Stimulated activated CD4-positive, alpha-beta T cell treated with anti-CD3 and anti-CD28 coated beads, Interleukin-12 subunit alpha, Interleukin-12 subunit beta, amount 100 ng/mL, for 24 hours (primary cell): Measurements from ENCODE around the gene IGFBP3.

ENCODE experiments used
- DNase-seq, 2 experiments: peaks; one replicate each; pipeline ENCODE4 v3.0.0-alpha.2; 2020; ENCODE audit warnings: low read depth in 2 of 2

Gene IGFBP3

DNA sequence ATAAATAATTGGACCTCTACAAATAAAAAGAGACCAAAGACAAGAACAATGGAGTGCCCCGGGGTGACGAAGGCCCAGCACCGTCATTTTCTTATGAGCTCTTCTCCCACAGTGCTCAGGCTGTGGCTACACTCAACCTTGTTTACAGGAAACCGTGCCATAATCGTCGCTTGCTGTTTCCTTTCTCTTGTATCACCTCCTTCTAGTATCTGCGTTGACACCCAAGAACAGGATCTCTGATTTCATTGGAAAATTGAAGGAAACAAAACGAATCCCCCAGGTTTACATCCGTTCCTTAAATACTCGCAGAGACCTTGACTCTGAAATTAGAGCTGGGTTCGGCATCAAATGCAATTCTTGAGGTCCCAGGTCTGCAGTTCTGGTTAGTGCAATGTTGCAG lies 1.7 kb upstream of the IGFBP3 start:
- DNase-seq = no peak

DNA sequence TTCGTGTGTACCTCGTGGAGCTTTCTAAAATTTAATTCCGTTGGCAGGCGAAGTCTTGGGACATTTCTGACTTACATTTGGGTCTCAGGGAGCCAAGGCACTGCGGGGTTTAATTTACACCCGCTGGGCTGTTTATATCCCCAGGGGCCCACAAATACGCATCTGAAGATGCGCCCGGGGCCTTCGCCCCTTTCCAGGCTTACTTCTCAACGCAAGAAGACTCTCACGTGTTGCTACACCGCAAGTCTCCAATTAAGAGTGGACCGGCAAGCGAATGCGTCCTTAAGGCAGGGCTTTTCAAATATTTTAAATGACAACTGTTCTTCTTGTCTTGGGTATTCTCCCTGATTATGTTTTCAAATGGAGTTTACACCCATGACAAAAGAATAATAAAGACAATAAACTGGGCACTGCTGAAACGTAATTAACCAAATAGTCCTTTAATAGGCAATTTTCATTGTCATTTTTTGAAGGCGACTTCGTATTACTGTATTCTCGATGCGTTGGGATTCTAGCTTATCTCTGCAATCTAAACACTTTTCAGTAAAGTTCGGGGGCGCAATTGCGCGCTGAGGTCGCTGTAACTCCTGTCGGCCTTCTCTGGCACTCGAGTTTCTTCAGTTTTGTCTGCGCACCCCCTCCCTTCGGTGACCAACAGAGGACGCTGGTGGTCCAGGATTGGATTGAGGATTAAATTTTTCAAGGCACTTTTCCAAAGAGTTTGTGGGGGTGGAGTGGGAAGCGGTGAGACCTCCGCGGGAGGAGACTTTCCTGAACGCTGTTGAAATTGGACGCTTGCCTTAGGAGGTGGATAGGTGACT lies 837 bp upstream of the IGFBP3 start:
- no peak for DNase-seq

GRCh38 chr7:45921381-45921698 lies 268 bp upstream of the IGFBP3 start:
- no peak for DNase-seq

DNA sequence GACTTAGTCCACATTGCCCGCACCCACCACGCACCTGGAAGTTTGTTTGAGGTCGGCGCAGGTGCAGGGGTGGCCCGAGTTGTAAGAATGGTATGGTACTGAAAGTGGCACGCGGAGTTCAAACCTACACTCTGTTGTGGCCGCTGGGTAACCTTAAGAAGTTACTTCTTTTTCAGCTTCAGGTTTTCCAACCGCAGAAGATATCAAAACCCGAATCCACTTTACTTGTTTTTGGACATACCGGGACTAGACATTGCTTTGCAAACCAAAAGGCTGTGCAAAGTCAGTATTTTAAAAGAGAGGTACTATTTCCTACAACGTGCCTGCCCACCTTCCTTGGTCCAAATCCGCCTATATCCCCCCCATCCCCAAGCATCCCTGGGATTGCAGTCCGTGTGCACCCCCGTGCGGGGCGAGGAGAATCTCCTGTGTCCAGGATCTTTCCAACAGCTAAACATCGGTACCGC lies 1.0 kb downstream of the IGFBP3 start:
- no peak for DNase-seq

DNA sequence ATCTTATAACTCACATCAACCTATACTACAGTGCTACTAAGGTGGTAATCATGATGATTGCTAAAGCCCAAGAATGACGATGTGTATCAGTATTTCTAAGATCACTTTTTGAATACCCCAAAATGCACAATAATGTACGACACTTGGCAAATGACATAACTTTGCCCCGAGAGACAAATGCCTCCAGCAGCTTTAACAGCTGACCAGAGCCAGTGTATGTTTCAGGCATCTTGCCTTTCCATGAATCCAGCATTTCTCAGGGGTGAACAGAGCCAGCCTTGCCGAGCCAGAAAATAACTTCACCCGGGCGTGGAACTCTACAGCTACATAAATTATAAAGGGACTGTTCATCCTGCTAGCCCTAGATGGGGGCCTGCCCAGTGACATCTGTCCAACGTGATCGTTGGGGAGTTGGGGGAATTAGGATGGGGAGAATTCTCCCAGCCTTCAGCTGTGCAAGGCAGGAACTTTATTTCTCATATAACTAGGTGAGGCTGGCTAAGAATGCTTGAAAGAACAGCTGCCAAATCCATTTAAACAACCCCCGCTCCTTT lies 1.8 kb downstream of the IGFBP3 start:
- DNase-seq = no peak

DNA sequence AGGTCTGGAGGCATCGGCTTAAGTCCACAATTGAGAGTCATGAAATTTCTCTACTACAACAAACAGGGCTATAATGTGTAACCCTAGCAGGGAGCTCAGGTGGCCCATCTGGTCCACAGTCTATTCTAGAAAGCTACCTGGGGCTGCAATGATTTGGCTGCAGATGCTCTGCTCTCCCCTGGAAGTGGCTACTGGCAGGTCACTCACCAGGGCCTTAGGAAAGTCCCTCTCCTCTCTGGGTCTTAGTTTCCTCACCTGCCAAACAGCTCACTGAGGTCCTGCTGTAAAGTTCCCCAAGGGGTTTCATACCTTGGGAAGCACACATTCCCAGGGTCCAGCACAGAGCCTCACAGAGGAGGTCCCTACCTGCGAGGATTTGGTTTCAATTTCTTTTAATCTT lies 2.5 kb downstream of the IGFBP3 start:
- no peak for DNase-seq

DNA sequence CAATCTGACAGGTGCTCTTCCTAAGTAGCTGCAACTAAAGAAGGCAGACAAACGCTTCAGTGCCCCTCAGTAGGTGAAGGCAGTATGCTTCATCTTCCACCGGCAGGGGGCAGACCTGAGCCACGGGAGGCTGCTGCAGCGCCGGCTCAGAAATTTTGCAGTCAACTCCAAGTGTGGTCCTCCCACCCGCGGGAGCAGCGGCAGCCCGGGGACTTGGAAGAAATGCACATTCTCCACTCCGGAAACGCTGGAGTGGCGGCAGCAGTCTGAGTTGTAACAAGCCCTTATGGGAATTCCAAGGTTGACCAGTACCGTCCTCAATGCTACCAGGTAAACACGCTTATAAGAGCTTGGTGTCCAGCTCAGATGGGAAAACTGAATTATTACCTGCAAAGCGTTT lies 3.4 kb downstream of the IGFBP3 start:
- DNase-seq = peak; percentile 57 to 75

DNA sequence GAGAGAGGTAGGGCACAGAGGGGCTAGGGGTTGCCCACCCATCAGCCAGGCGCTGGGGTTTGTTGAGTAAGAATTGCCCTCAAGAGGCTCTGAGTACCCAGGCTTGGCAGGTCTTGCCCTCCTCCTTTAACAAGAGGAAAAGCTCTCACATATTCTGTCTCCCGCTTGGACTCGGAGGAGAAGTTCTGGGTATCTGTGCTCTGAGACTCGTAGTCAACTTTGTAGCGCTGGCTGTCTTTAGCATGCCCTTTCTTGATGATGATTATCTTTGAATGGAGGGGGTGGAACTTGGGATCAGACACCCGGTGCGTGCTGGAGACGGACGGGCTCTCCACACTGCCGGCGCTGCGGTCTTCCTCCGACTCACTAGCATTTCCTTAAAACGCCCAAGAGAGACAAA lies 4.0 kb downstream of the IGFBP3 start:
- DNase-seq = no peak

GRCh38 chr7:45915606-45916005 lies 5.5 kb downstream of the IGFBP3 start:
- DNase-seq = no peak

GRCh38 chr7:45914911-45915310 lies 6.2 kb downstream of the IGFBP3 start:
- DNase-seq = no peak

GRCh38 chr7:45912972-45913371 lies 8.1 kb downstream of the IGFBP3 start:
- DNase-seq = no peak

DNA sequence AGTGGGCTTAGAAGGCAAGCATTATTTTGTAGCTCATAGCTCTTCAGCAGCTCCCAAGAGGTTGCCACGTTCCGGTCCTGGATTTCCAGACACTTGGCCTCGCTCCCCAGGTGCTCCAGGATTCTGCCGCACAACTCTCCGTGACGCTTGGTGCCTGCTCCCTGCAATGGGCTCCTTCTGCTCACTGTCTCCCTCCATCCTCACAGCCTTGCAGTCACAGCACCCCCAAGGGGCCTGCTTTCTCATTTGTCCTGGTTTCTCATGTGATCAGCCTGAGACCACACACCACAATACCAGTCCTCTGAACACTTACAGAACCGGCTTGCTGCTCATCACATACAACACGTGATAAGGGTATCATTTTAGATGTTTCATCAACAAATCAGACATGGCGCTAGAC lies 9.8 kb downstream of the IGFBP3 start:
- no peak for DNase-seq

DNA sequence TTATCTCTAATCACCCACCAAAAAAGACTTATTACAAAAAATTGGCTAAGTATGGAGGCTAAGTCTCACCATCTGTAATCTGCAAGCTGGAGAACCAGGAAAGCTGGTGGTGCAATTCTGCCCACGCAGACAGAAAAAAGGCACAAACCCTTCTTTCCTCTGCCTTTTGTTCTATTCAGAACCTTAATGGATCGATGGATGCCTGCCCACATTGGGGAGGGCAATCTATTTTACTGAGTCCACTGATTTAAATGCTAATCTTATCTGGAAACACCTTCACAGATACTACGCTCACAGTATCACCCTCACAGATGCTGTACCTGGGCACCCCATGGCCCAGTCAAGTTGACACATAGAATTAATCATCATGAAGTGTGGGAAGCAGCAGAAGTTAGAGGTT lies 10.2 kb downstream of the IGFBP3 start:
- DNase-seq = no peak

DNA sequence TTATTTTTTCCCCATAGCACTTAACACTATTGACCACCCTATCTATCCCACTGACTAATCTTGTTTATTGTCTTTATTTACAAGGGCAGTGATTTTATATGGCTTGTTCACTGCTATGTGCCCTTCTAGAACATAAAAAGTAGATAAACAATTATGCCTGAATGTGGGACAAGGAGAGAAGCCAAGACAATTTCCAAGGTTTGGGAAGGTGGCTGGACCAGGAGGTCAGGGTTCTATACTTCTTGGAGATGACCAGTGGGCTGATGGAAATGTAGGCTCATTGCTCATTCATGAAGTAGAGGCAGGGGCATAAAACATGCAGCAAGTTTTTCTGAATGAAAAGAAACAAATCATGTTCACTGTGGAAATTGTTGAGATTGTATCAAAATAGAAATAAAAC lies 11.5 kb downstream of the IGFBP3 start:
- no peak for DNase-seq

GRCh38 chr7:45902820-45903219 lies 18.3 kb downstream of the IGFBP3 start:
- no peak for DNase-seq

GRCh38 chr7:45901566-45901965 lies 19.5 kb downstream of the IGFBP3 start:
- DNase-seq = no peak

- no peak for DNase-seq
These were observed 22.9 kb downstream of the IGFBP3 start for GRCh38 chr7:45898222-45898621.

DNA sequence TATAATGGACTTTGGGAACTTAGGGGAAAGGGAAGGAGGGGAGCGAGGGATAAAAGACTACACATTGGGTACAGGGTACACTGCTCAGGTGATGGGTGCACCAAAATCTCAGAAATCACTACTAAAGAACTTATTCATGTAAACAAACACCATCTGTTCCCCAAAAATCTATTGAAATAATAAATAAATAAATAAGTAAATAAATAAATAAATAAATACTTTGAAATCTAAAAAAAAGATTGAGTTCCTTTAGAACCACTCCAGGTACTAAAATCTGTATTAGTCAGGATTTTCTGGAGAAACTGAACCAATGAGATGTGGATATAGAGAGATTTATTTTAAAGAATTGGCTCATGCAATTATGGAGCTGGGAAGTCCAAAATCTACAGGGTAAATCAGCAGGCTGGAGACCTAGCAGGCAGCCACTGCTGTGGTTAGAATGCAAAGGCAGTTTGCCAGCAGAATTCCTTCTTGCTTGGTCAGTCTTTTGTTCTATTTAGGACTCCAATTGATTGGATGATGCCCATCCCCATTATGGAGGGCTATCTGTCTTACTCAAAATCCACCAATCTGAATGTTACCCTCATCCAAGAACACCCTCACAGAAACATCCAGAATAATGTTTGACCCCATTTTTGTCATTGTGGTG lies 23.9 kb downstream of the IGFBP3 start:
- no peak for DNase-seq

- no peak for DNase-seq
These were observed 26.4 kb downstream of the IGFBP3 start for GRCh38 chr7:45894665-45895062.

DNA sequence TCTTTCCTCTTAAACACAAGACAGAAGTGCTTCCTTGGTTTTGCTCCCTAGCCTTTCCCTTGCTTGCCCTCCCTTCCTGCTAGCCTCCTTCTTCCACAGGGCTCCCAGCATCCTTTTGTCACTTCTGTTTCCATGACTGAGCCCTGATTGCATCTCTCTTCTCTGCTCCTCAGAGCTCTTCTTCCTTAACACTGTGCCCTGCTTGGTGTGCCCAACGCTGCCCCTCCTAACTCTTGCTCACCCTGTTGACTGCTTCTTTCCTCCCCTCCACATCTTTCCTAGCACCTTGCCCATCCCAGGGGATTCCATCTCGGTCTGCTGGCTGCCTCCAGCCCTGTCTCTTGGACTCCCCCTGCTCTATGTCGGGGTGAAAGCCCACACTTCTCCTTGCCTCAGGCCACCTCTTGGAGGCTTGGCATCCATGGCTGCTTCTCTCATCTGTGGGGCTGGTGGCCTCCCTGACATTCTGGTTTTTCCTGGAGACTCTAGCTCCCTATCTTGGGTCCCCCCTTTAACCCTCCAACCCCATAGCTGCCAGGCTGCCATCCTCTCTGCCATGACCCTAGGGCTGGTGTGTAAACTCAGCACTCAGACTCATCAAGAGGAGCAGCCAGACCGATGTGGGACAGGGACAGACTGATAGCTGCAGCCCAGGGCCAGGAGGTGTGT lies 26.9 kb downstream of the IGFBP3 start:
- no peak for DNase-seq

GRCh38 chr7:45893374-45893995 lies 27.6 kb downstream of the IGFBP3 start:
- DNase-seq = no peak

DNA sequence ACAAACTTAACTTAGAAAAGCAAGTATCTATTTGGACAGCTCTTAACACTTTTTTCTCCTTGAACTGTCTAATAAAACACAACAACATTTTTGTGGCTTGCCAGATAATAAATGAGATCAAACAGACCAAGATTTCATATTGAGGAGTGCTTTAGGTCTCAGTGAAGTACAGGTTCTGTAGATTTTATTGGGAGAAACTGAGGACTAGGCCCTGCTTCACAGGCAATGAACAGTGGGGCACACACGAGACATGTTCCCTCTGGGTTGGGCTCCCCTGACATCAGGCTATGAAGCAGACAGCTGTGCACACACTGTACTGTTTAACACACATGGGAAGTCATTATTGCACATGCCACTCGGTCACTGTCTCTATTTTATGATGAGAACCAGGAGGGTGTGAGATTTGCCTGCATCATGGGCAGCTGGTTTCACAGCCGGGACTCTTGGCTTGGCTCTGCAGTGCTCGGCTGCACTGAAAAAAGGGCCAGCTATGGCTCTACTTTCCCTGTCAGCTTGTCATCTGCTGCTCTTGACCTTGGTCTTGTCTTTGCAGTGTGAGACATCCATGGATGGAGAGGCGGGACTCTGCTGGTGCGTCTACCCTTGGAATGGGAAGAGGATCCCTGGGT lies 28.6 kb downstream of the IGFBP3 start:
- no peak for DNase-seq
